ENCODE measurements around the gene MPV17L. TPM values are rescaled to one million over a fixed set of nuclear protein-coding genes. Genes with fewer than 3 reads are reported as not detected.

MPV17L gene
- total RNA-seq, 1 experiment from 2014 or later: 4.6 TPM

DNA sequence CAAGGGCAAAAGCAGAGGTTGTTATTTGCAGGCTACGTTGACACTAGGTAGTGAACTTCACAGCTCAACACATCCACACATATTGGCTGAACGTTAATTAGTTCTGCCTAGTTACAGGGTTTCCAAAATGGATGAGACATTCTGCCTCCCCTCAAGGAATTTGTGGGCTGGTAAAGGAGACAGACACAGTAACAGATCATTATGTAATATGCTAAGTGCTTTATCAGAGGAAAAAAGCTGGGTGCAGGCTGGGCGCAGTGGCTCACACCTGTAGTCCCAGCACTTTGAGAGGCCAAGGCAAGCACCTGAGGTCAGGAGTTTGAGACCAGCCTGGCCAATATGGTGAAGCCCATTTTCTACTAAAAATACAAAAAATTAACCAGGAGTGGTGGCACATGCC, 65.0 kb downstream of the MPV17L start:
- H3K4me1 ChIP-seq: peaks cover 5% of the 10 kb centered on the region
- intact Hi-C loops (cut with micrococcal nuclease; ENCODE audit: unreplicated experiment): no loop called here
- H3K27ac Mint-ChIP-seq (ENCODE audit: unreplicated experiment): no peak overlapping the region
- no peaks in the 10 kb centered on the region for H3K27me3 ChIP-seq (replicated peaks; ENCODE audit: control insufficient read depth, insufficient read depth, low read length)
- CTCF ChIA-PET: interaction anchor here (0.7 kb wide), 1 partner anchor 97 kb away, joined by 3 read pairs; no protein-coding TSS in a partner anchor
- no peak overlapping the region for H3K4me3 Mint-ChIP-seq (ENCODE audit: unreplicated experiment)
- H3K4me3 ChIP-seq (ENCODE audit: low read depth, low read length): no peak overlapping the region
- peaks cover 10% of the 10 kb centered on the region for H3K4me1 Mint-ChIP-seq (ENCODE audit: low read depth, unreplicated experiment)
- DNase-seq: no peak
- POLR2A ChIA-PET: no interaction called here
- BruUV-seq (replicated peaks): no TSS peak
- no peaks in the 10 kb centered on the region for H3K36me3 Mint-ChIP-seq (ENCODE audit: insufficient read depth, unreplicated experiment)
- H3K36me3 ChIP-seq (ENCODE audit: control insufficient read depth, insufficient read depth, low read length): no peaks in the 10 kb centered on the region
- TF ChIP-seq, protein P1, sequence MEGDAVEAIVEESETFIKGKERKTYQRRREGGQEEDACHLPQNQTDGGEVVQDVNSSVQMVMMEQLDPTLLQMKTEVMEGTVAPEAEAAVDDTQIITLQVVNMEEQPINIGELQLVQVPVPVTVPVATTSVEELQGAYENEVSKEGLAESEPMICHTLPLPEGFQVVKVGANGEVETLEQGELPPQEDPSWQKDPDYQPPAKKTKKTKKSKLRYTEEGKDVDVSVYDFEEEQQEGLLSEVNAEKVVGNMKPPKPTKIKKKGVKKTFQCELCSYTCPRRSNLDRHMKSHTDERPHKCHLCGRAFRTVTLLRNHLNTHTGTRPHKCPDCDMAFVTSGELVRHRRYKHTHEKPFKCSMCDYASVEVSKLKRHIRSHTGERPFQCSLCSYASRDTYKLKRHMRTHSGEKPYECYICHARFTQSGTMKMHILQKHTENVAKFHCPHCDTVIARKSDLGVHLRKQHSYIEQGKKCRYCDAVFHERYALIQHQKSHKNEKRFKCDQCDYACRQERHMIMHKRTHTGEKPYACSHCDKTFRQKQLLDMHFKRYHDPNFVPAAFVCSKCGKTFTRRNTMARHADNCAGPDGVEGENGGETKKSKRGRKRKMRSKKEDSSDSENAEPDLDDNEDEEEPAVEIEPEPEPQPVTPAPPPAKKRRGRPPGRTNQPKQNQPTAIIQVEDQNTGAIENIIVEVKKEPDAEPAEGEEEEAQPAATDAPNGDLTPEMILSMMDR (IDR thresholded peaks at IDR 0.05; ENCODE audit: insufficient read depth in 1 of 2, low read depth in 1 of 2, low read length in 1 of 2, severe bottlenecking in 1 of 2, unreplicated experiment in 1 of 2): no peak
- H3K9me3 Mint-ChIP-seq (ENCODE audit: unreplicated experiment): no peaks in the 10 kb centered on the region
- no peaks in the 10 kb centered on the region for H3K9me3 ChIP-seq
- peaks cover 10% of the 10 kb centered on the region for H3K27me3 Mint-ChIP-seq (ENCODE audit: insufficient read depth, unreplicated experiment)

DNA sequence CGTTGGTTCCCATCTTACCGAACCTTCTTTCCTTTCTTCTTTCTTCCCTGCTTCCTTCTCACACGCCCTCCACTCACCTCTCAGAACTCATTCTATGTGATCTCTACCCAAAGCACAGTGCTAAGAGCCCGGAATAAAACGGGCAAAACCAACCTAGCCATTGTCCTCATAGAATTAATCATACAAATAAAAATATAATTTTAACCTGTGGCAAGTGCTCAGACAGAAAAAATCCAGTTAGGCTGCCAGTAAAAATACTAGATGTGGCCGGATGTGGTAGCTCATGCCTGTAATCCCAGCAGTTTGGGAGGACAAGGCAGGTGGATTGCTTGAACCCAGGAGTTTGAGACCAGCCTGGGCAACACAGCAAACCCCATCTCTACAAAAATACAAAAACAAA, 65.8 kb downstream of the MPV17L start:
- Mint-ChIP-seq H3K27ac (ENCODE audit: unreplicated experiment) (no peak overlapping the region), H3K4me1 (ENCODE audit: low read depth, unreplicated experiment) (peaks cover 5% of the 10 kb centered on the region), H3K27me3 (ENCODE audit: insufficient read depth, unreplicated experiment) (peaks cover 10% of the 10 kb centered on the region), H3K36me3 (ENCODE audit: insufficient read depth, unreplicated experiment) (no peaks in the 10 kb centered on the region), H3K9me3 (ENCODE audit: unreplicated experiment) (no peaks in the 10 kb centered on the region), H3K4me3 (ENCODE audit: unreplicated experiment) (no peak overlapping the region)
- ChIA-PET POLR2A (no interaction called here), CTCF (no interaction called here)
- no TSS peak for BruUV-seq (replicated peaks)
- no peak overlapping the region for H3K4me3 ChIP-seq (ENCODE audit: low read depth, low read length)
- intact Hi-C loops (cut with micrococcal nuclease; ENCODE audit: unreplicated experiment): no loop called here
- no peak for DNase-seq
- H3K27me3 ChIP-seq (replicated peaks; ENCODE audit: control insufficient read depth, insufficient read depth, low read length): no peaks in the 10 kb centered on the region
- TF ChIP-seq, protein P1 (IDR thresholded peaks at IDR 0.05; ENCODE audit: insufficient read depth in 1 of 2, low read depth in 1 of 2, low read length in 1 of 2, severe bottlenecking in 1 of 2, unreplicated experiment in 1 of 2): no peak
- no peaks in the 10 kb centered on the region for H3K36me3 ChIP-seq (ENCODE audit: control insufficient read depth, insufficient read depth, low read length)
- H3K4me1 ChIP-seq: no peaks in the 10 kb centered on the region
- no peaks in the 10 kb centered on the region for H3K9me3 ChIP-seq

Other genes with a start within 250 kb of the MPV17L start
- 7.5 and 8.3 TPM in 2 replicates for gene NPIPA5, start 17.5 kb upstream of the MPV17L start, total RNA-seq (2022)
- gene BMERB1, start 38.8 kb downstream of the MPV17L start, total RNA-seq (2022): not detected in 2 replicates
- gene MARF1, start 247.4 kb downstream of the MPV17L start, total RNA-seq (2022): 20.2 and 22.3 TPM in 2 replicates

All from Caco-2 (cell line).